M059J (cell line): ENCODE measurements around the gene UPK1B. TPM values are rescaled to one million over a fixed set of nuclear protein-coding genes. Genes with fewer than 3 reads are reported as not detected.
A peak's percentile ranks its signal among the peaks of the same experiment; 100 is the strongest.
"Not testable (repeated sequence)": the region's sequence is repeated elsewhere in the genome, so short reads cannot be mapped to it uniquely, and the experiment has no call there.

Experiments
- DNase-seq: peaks from one replicate; pipeline ENCODE4 v3.0.0-alpha.2; 2012; ENCODE audit warnings: low read depth
- total RNA-seq: library from RNA; depleted of rRNA; stranded (reverse); fragments of >200 nt; shearing (Covaris generic); gene quantifications from 2 replicates; pipeline ENCODE4 v1.2.3, GENCODE V29; 2014; rRNA removed

UPK1B gene
- 0.12 TPM in 1 of 2 replicates, not detected in the other for total RNA-seq

- DNase-seq: no peak
These were observed at the start of gene UPK1B for GRCh38 chr3:119173325-119173724. UPK1B (plus strand) TSS chr3:119173598; CDS start chr3:119186742, 13,144 bp downstream.

GRCh38 chr3:119125342-119125741, 48.1 kb upstream of the UPK1B start:
- DNase-seq: no peak

DNA sequence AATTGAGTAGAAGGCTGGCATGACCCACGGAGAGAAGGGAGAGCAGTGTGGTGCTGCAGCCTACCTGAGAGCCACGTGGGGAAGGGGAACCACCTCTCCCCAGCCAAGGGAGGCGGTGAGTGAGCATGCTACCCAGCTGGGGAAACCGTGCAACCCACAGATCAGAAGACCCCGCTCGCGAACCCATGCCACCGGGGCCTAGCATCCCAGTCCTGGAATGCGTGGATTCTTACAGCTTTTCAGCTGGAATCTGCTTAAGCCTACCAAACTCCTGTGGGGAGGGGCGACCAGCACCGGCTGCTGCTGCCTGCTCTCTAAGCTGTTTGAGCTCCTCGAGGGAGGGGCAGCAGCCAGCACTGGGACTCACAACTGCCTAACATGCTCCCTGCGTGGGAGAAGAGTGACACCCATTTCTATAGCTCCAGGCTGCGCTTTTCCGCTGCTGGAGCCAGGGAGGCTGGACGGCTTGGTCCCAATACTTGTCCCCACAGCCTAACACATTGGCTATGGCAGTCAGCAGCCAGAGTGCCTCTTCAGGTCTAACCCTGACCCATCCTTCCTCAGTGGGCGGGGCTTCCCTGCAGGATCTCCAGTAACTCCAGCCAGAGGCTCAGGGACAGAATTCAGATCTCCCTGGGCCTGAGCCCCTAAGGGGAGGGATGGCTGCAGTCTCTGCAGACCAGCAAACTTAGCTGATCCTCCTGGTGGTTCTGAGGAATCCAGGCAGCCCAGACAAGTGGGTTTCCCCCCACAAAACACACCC, 47.5 kb upstream of the UPK1B start:
- DNase-seq: no peak

GRCh38 chr3:119130291-119130690, 43.1 kb upstream of the UPK1B start:
- DNase-seq: not testable (repeated sequence)

DNA sequence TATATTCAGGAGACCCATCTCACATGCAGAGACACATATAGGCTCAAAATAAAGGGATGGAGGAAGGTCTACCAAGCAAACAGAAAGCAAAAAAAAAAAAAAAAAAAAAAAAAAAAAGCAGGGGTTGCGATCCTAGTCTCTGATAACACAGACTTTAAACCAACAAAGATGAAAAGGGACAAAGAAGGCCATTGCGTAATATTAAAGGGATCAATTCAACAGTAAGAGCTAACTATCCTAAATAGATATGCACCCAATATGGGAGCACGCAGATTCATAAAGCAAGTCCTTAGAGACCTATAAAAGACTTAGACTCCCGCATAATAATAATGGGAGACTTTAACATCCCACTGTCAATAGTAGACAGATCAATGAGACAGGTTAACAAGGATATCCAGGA, 41.1 kb upstream of the UPK1B start:
- DNase-seq: not testable (repeated sequence)

DNA sequence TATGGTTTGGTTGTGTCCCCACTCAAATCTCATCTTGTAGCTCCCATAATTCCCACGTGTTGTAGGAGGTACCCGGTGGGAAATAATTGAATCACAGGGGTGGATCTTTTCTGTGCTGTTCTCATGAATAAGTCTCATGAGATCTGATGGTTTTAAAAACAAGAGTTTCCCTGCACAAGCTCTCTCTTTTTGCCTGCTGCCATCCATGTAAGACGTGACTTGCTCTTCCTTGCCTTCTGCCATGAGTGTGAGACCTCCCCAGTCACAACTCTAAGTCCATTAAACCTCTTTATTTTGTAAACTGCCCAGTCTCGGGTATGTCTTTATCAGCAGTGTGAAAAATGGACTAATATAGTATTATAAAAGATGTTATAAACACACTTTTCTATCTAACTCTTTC, 34.0 kb upstream of the UPK1B start:
- not testable (repeated sequence) for DNase-seq

- DNase-seq: no peak
These were observed 32.9 kb upstream of the UPK1B start for GRCh38 chr3:119140466-119140865.

GRCh38 chr3:119145128-119145499, 28.3 kb upstream of the UPK1B start:
- DNase-seq: no peak

DNA sequence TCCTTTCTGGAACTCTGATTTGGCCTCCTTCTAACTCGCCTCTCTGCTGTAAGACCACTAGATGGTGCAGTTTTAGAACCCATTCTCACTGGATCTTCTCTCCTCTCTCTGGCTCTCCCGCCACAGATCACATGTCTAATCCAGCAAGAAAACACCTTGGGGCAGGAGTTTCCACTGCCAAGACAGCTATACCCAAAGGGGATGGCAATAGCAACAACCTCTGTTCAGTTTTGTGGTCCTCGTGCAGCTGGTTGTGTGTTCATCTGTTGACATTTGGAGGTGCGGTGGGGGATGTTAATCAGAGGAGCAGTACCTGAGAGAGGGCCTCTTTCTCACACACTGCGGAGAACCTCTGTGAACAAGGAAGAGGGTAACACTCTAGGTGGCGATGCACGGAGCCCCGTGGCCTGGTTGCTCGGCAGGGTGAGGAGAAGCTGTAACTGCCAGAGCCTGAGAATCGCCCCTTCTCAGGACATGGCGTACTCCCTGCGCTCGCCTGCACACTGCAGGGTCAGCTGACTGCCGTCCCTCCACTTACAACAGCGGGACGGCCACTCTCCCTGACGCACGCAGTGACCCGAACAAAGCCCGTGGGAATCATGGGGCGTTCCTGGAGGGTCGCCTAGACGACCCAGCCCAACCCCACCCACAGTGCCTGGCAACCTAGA, 27.8 kb upstream of the UPK1B start, which contains the start of gene TEX55:
TEX55 (plus strand) TSS at position 666 of the 668 bp plus-strand sequence. CDS start 25 bp downstream, outside the sequence.
- peak; percentile 72 for DNase-seq

DNA sequence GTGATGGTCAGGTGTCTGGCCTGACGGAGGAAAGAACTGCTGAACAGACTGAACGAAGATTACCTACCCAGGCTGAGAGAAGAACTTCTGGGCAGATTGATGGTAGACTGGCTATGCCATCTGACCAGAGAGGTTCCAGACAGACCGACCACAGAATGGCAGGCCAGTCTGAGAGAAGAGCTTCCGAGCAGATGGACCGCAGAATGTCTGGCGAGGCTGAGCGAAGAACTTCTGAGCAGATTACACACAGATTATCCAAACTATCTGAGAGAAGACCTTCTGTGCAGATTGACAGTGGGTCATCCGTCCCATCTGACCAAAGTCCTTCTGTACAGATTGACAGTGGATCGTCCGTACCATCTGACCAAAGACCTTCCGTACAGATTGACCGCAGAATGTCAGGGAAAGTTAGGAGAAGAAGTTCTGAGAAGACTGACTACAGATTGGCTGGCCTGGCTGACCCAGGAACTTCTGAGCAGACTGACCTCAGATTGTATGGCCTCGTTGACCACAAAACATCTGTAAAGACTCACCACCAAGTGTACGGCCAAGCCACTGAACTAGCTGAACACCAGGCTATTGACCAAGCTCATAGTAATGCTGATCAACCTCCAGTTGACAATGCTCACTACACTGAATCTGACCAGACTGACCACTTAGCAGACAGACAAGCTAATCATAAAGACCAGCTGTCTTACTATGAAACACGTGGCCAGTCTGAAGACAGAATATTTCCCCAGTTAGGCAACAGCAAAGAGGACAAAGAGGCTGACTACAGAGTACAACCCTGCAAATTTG, 26.6 kb upstream of the UPK1B start:
- DNase-seq: no peak

DNA sequence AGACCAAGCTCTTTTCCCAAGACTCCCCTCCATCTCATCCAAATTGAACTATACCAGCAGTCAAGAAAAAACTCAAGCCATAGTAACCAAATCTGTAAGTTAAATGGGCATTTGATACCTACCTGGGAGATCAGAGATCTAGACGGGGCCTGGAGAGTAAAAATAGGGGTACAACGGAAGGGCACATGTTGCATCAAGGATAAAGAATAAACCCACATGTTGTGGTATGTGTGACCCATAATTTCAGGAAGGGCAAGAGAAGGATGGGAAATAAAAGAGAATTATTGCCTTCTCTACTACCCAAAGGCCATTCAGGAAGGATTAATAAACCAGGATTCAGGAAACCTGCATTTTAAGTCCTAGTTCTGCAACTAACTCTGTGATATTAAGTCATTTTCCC, 25.9 kb upstream of the UPK1B start:
- no peak for DNase-seq

- DNase-seq: peak; percentile 40
These were observed 24.8 kb upstream of the UPK1B start for GRCh38 chr3:119148493-119149180.

- peak; percentile 78 for DNase-seq
These were observed 23.9 kb upstream of the UPK1B start for GRCh38 chr3:119149484-119149883.

GRCh38 chr3:119156868-119157267, 16.5 kb upstream of the UPK1B start:
- no peak for DNase-seq

GRCh38 chr3:119157971-119158370, 15.4 kb upstream of the UPK1B start:
- no peak for DNase-seq

- no peak for DNase-seq
These were observed 13.0 kb upstream of the UPK1B start for GRCh38 chr3:119160361-119160760.

GRCh38 chr3:119160815-119161214, 12.6 kb upstream of the UPK1B start:
- no peak for DNase-seq

GRCh38 chr3:119161240-119161639, 12.2 kb upstream of the UPK1B start:
- DNase-seq: no peak

- DNase-seq: not testable (repeated sequence)
These were observed 8.7 kb upstream of the UPK1B start for GRCh38 chr3:119164745-119165144.

DNA sequence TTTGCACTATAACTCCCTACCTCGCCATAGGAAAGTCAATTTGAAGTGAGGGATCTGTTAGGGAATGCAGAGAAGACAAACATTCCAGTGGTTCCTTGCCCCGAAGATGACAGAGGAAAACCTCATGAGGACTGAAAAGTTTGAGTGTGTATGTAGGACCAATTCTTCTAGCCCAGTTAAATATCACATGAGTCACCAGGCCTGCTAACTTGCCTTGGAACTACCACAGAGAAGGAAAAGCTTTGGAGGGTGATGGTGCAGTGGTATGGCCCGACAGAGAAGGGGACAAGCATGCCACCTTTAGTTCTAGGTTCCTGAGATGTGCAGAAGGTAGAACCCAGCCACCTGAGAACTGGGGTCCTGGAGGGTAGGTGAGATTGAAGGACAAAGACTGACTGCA, 2.6 kb upstream of the UPK1B start:
- DNase-seq: peak; percentile 34

- peak; percentile 31 for DNase-seq
These were observed 2.7 kb downstream of the UPK1B start for GRCh38 chr3:119175872-119176756.
